HG02763 (cell line): ENCODE data around the gene MRFAP1L1.
"Not testable (repeated sequence)": the region's sequence is repeated elsewhere in the genome, so short reads cannot be mapped to it uniquely, and the experiment has no call there.

Source experiments
- ATAC-seq: cut with Tn5 transposase; IDR thresholded peaks from one replicate; pipeline ENCODE4 v1.9.1; 2021; ENCODE audit warnings: mild to moderate bottlenecking, moderate library complexity; ENCODE audit not compliant: unreplicated experiment

Gene MRFAP1L1

DNA sequence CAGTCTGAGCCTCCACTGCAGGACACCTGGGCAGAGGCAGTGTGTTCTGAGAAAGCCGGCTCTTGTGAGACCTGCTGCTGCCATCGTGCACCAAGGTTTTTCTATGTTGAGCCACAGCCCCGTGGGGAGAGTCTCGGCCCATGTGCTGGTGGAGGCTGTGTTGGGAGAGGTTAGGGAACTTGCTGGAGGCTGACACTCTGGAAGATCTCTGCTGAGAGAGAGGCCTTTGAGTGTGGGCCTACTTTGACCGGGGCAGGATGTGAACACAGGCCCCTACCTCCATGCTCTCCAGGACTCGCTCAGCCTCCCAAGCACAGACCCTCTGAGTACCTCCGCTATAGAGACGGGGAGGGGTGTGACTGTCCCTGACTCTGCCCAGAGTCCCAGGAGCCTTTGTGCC, 17.3 kb downstream of the MRFAP1L1 start:
- no peak for ATAC-seq

DNA sequence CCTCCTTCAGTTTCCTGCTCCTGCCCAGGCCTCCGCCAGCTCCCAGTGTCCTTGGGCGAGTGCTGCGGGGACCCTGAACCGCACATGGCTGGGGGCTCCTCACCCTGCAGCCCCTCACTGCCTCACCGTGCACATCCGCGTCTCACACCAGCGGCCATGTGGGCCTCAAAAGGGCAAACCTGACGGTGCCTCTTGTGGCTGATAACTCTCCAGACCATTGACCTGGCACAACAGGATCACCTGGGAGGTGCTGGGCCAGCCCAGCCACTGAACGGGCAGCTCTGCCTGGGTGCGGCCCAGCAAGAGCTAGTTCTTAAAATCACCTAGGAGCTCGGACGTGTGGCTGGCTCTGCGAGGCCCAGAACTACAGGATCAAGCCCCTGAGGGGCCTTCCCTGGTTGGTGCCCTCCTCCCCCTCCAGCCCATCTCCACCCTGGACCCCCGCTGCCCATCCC, 20.1 kb downstream of the MRFAP1L1 start:
- ATAC-seq: no peak

DNA sequence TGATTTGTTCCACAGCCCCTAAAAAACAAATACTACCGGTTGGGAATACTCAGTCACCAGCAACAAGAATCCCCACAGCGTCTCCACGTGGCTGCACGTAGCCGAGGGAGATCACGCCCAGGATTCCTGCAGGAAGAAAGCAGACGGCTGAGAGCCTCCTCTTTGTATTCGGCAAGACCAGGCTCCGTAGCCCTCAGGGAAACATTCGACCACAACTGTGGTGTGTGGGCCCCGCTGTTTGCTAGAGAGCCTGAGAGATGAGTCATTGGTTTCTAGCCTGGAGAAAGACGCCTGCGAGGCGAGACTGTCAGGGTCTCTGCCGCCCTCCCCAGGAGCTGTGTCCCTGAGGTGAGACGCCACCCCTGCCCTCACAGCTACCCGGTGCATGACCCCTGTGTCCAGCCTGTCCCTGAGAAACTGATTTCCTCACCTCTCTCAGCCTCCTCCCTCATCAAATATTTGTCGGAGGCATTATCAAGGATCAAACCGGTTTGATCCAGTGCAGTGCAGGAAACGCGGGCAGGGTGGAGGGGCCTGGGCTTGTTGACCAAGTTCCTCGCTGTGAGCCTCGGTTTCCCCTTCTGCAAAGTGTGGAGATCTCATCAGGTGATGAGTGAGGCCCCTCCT, 20.7 kb downstream of the MRFAP1L1 start:
- peak; percentile 78 for ATAC-seq

DNA sequence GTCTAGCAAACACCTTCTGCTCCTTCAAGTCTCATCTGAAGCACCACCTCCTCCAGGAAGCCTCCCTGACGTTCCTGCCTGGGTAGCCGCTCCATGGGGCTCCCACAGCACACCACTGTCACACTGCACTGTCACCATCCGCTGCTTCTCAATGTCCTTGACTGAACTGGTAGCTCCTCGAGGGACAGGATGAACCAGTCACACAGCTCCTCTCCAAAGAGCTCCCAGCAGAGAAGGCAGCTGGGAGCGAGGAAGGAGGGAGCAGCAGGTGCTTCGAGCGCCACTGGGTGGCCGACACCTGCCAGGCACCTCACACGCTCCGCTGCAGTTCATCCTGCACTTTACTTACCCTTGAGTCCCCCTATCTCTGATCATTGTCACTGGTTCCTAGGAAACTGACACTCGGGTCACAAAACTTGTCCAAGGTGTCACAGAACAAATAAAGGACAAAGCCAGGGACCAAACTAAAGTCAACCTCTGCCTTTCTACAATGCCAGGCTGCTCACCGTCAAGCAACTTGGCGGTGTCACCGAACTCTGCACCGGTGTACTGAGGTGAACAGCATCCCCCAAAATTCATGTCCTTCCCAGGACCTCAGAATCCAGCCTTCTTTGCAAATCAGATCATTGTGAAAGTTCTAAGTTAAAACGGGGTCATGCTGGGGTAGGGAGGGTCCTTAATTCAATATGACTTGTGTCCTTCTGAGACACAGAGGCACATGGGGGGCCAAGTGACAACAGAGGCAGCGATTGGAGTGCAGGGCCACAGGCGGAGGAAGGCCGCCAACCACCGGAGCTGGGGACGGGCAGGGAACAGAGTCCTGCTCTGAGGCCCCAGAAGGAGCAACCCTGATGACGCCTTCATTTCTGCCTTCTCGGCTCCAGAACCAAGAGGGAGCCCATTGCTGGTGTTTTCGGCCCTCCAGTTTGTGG, 21.5 kb downstream of the MRFAP1L1 start:
- ATAC-seq: no peak

DNA sequence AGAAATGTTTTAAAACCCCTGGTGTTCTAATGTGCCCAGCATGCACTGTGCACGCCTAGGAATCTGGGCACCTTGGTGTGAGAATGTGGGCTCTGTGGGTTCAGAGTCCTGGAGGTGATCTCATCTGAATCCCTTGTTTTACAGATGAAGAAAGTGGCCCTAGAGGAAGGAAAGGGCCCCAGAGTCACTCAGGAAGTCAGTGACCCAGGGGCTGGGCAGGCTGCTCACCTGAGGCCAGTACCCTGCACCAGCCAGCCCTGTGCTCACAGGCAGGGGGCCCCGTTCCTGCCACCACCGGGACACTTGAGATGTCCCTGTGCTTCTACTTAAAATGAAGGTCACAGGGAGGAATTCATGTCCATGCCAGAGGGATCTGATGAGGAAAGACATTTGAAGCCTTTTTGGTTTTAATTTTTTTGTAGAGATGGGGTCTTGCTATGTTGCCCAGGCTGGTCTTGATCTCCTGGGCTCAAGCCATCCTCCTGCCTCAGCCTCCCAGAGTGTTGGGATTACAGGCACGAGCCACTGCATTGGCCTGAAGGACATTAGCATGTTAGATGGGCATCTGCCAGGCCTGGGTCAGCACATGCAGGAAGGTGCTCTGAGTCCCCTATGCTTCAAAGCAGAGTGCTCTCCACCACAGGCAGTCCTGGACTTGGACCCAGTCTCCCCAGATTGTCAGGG, 23.4 kb downstream of the MRFAP1L1 start:
- no peak for ATAC-seq

DNA sequence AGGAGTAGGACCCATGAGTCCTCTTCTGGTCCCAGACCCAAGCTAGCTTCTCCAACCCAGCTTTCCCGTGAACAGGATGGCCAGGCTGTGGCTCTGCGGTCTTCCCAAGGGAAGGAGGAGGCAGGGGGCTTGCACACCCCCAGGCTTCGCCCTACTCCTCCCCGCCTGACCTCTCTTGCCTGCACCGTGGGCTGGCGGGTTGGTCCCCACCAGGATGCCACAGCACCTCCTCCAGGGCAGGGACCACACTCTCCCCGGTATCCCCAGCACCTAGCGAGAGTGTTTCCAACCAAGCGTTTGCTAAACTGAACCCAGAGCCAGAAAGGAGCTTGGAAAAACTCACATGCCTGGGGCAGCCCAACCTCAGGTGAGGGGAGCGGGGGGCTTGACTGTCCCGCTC, 25.0 kb downstream of the MRFAP1L1 start:
- ATAC-seq: no peak

DNA sequence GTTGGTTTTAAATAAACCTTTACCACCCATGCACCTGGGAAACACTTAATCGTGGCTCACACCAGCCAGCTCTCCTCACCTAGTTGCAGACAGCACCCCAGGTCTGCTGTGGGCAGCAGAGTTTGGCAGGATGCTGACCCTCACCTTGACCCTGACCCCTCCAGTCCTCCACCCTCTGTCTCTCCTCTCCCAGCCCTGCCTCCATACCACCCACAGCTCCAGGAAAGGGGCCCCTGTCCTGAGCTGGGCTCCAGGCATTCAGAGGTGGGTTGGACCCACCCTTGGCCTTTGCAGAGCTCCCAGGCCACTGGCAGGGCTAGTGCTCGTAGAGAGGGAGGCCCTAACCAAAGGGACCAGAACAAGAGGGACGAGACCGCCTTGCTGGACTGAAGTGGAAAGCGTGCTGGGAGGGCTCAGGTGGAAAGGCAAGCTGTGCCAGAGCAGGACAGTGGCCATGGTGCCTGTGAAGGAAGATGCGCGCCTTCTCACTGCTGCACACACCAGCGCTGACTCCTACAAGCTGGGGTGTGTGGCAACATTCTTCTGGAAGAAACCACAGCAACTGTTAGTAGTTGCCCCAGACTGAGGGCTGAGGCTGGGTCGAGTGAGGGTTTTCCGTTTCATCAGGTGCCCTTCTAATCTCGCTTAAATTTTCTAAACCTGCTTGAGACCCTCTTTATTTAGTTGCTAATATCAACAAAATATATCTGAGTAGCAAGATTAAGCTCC, 26.6 kb downstream of the MRFAP1L1 start:
- no peak for ATAC-seq

DNA sequence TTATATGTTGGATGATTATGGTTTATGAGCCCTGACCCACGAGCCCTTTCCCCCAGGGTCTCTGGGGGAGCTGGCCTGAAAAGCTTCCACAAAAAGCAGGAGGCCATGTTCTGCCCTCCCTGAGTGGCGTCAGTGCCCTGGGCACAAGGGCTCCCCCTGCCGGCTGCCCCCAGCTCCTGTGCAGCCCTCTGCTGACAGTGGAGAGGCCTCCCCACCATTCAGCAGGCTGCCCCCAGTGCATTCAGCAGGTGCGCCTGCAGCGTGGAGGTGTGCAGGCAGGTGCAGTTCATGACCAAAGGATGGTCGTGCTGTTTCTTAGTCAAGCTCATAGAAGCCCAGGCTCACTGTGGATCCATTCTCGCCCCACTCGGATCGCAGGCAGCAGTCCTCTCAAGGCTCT, 28.5 kb downstream of the MRFAP1L1 start:
- ATAC-seq: no peak

DNA sequence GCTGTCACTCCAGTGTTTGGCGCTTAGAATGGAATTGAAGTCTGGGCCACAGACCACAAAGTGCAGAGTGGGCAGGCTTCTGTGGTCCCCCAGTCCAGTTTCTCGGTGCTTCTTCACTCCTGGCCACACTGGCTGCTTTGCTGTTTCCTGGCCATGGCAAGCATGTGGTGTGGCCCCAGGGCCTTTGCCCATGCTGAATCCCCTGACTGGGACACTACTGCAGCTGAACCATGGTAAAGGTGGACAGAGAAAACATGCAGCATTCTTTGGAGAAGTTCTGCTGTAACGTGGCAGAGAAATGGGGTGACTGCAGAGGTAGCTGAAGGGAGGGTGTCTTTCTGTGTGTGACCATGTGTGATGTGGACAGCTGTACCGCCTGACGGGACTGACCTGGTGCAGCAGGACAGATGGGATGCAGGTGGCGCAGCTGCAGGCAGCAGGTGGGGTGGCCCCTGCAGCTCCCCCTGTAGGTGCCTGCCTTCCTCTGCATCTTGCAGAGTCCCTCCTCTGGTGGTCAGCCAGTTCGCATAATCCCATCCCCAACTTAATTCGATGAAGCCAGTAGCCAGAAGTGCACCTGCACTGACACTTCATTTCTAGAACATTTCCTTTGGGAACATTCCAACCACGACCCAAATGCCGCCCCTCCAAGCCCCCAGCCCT, 29.2 kb downstream of the MRFAP1L1 start:
- ATAC-seq: no peak

DNA sequence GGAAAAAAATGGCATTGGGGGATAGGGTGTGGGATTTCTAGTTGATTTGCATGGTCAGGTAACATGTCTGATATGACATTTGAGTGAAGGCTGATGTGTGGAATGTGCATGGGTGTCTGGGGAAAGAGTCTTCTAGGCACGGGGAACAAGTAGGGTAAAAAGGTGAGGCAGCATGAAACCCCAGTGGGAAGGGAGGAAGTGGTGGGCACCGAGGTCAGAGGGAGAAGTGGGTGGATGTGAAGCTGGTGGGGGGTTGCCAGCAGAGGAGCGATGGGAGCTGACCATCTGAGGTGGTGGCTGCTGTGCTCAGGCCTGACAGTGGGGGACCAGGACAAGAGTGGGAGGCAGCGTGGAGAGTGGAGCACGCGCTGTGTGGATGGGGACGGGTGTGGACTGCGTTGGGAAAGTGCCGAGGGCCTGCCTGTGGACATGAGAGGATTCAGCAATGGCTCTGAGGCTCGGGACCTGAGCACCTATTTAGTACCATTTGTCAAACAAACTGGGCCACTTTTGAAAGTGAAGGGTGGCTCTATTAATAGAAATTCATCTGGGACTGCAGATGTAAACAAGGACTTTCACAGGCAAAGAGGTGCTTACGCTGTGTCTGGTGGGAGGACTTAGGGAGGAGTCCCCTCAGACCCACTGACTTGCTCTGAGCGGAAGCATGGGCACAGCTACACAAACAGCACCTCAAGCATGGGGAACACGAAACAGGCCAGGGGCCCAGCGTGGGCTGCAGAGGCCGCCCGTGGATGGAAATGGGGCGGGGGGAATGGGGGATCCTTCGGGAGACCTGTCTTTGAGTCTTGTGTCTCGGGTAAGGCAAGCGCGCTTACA, 32.7 kb downstream of the MRFAP1L1 start:
- ATAC-seq: no peak

DNA sequence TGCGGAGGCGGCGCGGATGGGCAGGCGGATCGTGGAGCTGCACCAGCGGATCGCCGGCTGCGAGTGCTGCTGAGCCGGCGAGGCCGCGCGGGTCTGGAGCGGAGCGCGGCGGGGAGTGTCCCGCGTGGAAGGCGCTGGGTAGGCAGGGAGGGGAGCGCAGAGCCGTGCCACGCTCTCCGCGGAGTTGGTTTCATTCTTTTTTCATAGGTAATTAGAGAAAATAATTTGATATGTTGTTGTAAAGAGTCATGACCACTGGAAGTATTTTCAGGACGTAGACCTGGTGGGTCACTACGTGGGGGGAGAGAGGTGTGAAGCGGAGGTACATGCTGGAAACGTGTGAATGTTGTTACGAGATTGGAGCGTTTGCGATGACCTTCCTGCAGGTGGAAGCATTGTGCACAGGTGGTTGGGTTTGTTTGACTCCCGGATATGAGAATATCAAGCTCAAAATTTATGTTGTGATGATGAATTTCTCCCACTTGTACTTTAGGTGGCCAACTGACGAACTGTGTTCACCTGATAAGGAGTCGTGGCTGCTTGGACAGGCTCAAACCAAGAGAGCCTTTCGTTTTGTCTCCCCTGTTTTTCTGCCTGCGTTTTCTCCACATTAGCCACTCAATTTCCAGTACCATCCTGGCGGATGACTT, 35.0 kb downstream of the MRFAP1L1 start:
- peak; percentile 31 for ATAC-seq

DNA sequence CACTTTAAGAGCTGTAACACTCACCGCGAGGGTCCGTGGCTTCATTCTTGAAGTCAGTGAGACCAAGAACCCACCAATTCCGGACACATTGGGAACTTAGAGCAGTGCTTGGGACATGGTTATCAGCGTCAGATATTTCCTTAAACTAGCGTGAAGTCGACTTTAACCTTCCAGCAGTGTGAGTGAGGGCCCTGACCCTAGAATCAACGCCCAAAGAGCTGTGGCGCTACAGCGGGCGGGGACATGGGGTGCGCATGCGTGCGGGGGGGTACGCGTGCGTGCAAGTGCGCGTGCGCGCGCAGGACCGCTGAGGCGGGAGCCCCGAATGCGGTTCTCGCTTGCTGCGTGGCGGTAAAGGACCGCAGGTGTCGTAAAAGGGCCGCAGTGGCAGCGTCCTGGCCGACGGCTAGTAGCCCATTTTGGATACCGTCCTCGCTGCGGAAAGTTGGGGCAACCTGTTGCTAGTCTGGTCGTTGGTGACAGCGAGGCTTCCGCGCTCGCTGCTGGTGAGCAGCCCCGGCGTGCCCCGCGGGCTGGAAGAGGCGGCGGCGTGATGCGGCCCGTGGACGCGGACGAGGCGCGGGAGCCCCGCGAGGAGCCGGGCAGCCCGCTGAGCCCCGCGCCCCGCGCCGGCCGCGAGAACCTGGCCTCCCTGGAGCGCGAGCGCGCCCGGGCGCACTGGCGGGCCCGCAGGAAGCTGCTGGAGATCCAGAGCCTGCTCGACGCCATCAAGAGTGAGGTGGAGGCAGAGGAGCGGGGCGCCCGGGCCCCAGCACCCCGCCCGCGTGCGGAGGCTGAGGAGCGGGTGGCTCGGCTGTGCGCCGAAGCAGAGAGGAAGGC, 35.8 kb downstream of the MRFAP1L1 start:
- ATAC-seq: peak; percentile 75

DNA sequence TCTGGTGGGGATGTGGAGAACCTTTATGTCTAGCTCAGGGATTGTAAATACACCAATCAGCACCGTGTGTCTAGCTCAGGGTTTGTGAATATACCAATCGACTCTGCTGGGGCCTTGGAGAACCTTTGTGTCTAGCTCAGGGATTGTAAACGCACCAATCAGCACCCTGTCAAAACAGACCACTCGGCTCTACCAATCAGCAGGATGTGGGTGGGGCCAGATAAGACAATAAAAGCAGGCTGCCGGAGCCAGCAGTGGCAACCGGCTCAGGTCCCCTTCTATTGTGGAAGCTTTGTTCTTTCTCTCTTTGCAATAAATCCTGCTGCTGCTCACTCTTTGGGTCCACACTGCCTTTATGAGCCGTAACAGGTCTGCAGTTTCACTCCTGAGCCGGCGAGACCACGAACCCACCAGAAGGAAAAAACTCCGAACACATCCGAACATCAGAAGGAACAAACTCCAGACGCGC, 36.4 kb downstream of the MRFAP1L1 start:
- ATAC-seq: not testable (repeated sequence)

DNA sequence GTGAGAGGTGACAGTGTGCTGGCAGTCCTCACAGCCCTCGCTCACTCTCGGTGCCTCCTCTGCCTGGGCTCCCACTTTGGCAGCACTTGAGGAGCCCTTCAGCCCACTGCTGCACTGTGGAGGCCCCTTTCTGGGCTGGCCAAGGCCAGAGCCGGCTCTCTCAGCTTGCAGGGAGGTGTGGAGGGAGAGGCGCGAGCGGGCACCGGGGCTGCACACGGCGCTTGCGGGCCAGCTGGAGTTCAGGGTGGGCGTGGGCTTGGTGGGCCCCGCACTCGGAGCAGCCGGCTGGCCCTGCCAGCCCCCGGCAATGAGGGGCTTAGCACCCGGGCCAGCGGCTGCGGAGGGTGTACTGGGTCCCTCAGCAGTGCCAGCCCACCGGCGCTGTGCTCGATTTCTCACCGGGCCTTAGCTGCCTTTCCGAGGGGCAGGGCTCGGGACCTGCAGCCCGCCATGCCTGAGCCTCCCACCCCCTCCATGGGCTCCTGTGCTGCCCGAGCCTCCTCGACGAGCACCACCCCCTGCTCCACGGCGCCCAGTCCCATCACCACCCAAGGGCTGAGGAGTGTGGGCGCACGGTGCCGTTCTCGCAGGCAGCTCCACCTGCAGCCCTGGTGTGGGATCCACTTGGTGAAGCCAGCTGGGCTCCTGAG, 37.0 kb downstream of the MRFAP1L1 start:
- not testable (repeated sequence) for ATAC-seq

DNA sequence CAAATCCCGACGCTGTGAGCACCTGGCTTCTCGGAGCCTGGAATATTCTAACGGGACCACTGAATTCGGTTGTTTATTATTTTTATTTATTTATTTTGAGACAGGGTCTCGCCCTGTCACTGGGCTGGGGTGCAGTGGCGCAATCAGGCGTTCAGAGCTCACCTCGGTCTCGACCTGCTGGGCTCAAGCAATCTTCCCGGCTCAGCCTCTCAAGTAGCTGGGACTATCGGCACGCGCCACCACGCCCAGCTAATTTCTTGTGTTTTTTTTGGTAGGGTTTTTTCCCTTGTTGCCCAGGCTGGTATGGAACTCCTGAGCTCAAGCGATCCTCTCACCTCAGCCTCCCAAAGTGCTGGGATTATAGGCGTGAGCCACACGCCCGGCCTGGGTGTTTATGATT, 37.5 kb downstream of the MRFAP1L1 start:
- no peak for ATAC-seq

DNA sequence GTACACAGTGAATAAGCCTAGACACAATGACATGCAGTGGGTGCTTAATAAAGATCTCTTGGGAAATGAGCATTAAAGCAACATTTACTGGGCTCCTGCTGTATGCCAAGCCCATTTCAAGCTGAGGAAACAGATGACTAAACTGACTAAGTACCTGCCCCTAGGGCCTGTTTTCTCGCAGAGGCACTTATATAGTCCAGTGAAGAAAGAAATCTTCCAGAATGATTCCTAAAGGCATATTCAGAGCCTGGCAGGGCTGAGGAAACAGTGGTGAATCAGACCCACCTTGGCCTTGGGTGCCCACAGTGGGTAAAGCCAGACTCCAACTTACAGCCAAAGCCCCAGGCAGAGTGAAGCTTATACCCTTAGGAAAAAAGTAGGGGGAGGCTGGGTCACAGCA, 38.0 kb downstream of the MRFAP1L1 start:
- no peak for ATAC-seq

DNA sequence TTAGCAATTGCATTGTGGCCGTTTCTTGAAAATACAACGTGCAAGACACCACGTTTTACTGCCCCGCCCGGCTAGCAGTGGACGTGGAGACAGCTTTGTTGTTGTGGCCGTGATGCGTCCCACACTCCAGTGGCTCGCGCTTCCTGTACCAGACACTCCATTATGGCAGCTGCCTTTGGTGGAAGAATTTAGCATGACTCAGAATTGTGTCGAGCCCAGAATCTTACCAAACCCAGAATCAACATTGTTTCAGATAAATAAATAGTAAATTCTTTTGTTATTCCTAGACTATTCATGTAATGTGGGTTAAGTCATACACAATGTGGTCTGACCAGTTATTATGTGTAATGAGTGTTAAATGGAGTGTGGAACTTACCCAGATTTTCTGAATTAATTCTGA, 41.3 kb downstream of the MRFAP1L1 start:
- no peak for ATAC-seq

DNA sequence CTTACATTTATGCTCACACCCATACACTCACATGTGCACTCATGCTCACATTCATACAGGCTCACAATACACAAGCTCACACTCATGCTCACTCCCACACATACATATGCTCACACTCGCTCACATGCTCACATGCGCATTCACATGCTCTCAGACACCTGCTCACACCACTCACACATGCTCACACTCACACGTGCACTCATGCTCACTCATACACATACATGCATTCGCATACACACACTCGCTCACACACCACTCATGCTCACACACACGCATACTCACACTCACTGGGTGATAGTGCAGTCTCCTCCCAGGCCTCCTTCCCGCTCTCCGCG, 44.4 kb downstream of the MRFAP1L1 start:
- ATAC-seq: no peak
